HG02852 (cell line): ENCODE measurements around the gene CD99.

Experiments
- ATAC-seq: cut with Tn5 transposase; IDR thresholded peaks from one replicate; pipeline ENCODE4 v1.9.1; 2021; ENCODE audit warnings: mild to moderate bottlenecking, moderate library complexity; ENCODE audit not compliant: unreplicated experiment

Gene CD99

GRCh38 chrX:2697741-2698299 is 6.7 kb downstream of the CD99 start:
- ATAC-seq: no peak

GRCh38 chrX:2698604-2699003 is 7.5 kb downstream of the CD99 start:
- no peak for ATAC-seq

GRCh38 chrX:2699959-2700358 is 8.9 kb downstream of the CD99 start:
- no peak for ATAC-seq

- no peak for ATAC-seq
Observed at GRCh38 chrX:2700405-2701320, 9.6 kb downstream of the CD99 start.

GRCh38 chrX:2701600-2701999 is 10.5 kb downstream of the CD99 start:
- ATAC-seq: no peak

GRCh38 chrX:2703991-2704369 is 12.9 kb downstream of the CD99 start:
- no peak for ATAC-seq

GRCh38 chrX:2705046-2705832 is 14.1 kb downstream of the CD99 start:
- no peak for ATAC-seq

- ATAC-seq: peak; percentile 87
Observed at GRCh38 chrX:2707334-2707760, 16.3 kb downstream of the CD99 start.

GRCh38 chrX:2708021-2708420 is 16.9 kb downstream of the CD99 start:
- no peak for ATAC-seq

- ATAC-seq: no peak
Observed at GRCh38 chrX:2708592-2709188, 17.6 kb downstream of the CD99 start.

GRCh38 chrX:2709556-2709955 is 18.5 kb downstream of the CD99 start:
- ATAC-seq: no peak

- ATAC-seq: peak; percentile 23
Observed at GRCh38 chrX:2710041-2710840, 19.1 kb downstream of the CD99 start.

- no peak for ATAC-seq
Observed at GRCh38 chrX:2711441-2711840, 20.3 kb downstream of the CD99 start.

- ATAC-seq: no peak
Observed at GRCh38 chrX:2712428-2712827, 21.3 kb downstream of the CD99 start.

GRCh38 chrX:2712890-2713840 is 22.1 kb downstream of the CD99 start:
- no peak for ATAC-seq

- no peak for ATAC-seq
Observed at GRCh38 chrX:2714551-2714950, 23.5 kb downstream of the CD99 start.

GRCh38 chrX:2715066-2715600 is 24.0 kb downstream of the CD99 start:
- no peak for ATAC-seq

GRCh38 chrX:2717312-2717711 is 26.2 kb downstream of the CD99 start:
- no peak for ATAC-seq

GRCh38 chrX:2718821-2719220 is 27.7 kb downstream of the CD99 start:
- ATAC-seq: no peak
